Heart right ventricle (tissue), 16 donors: ENCODE results near the gene CADM1. TPM values are rescaled to one million over a fixed set of nuclear protein-coding genes. Genes with fewer than 3 reads are reported as not detected.

Experiments used
- ATAC-seq, 8 donors: fragments of 200-7000 bp; cut with Tn5 transposase; one replicate each; pipeline ENCODE4 v1.9.1; 2020; ENCODE audit warnings: mild to moderate bottlenecking in 8 of 8, moderate library complexity in 8 of 8, moderate number of reproducible peaks in 1 of 8
- DNase-seq, 2 donors: peaks; one replicate each; pipeline ENCODE4 v3.0.0-alpha.2; 2020
- H3K27ac ChIP-seq, 10 donors: fragments of 200-600 bp; sonication (generic) in 2 of 10; one replicate each; pipeline versions ENCODE4 v1.5.0 to v1.8.0; 2020 to 2022; ENCODE audit warnings: mild to moderate bottlenecking in 3 of 10
- H3K27me3 ChIP-seq, 7 donors: fragments of 200-600 bp; one replicate each; pipeline ENCODE4 v1.8.0; 2021 to 2022; ENCODE audit warnings: mild to moderate bottlenecking in 2 of 7
- H3K36me3 ChIP-seq, 9 donors: fragments of 200-600 bp; sonication (generic) in 1 of 9; one replicate each; pipeline versions ENCODE4 v1.5.0 to v1.8.0; 2020 to 2022; ENCODE audit warnings: mild to moderate bottlenecking in 2 of 9
- H3K4me1 ChIP-seq, 9 donors: fragments of 200-600 bp; sonication (generic) in 1 of 9; one replicate each; pipeline versions ENCODE4 v1.5.0 to v1.8.0; 2020 to 2022; ENCODE audit warnings: mild to moderate bottlenecking in 4 of 9
- H3K4me3 ChIP-seq, 10 donors: fragments of 200-600 bp; sonication (generic) in 2 of 10; one replicate each; pipeline versions ENCODE4 v1.5.0 to v1.8.0; 2020 to 2022; ENCODE audit warnings: mild to moderate bottlenecking in 7 of 10, moderate library complexity in 2 of 10
- H3K9me3 ChIP-seq, 11 donors: fragments of 200-600 bp in 10 of 11; sonication (generic) in 2 of 11; one replicate each; pipeline versions ENCODE4 v1.5.0 to v1.8.0; 2013 to 2022; ENCODE audit warnings: mild to moderate bottlenecking in 2 of 11, control low read depth in 1 of 11, moderate library complexity in 1 of 11
- WGBS, 2 donors: extraction: QIAGEN DNeasy Blood & Tissue Kit; methylation state at CpG; one replicate each; pipeline ENCODE4 v1.1.7; 2013; ENCODE audit warnings: inconsistent platforms in 1 of 2; 5-methylcytosine and 5-hydroxymethylcytosine counted together
- intact Hi-C, 10 donors: fragments of 100-400 bp; cut with DNase I; formaldehyde crosslinking; loops; one replicate each; pipeline versions ENCODE4 v1.11.1 to v1.14.2; 2022
- polyA plus RNA-seq, 2 donors: library from polyadenylated mRNA; stranded (reverse); fragments of 200-250 nt; gene quantifications; one replicate each; pipeline ENCODE4 v1.2.3, GENCODE V29; 2013
- total RNA-seq, 10 donors: library from RNA; stranded (reverse); fragmentation: NEBNext Ultra II Directional in 3 of 10; extraction: Animal tissue kit (Norgen Biotek cat#: 25700) in 3 of 10; gene quantifications; one replicate each; pipeline versions ENCODE4 v1.2.1 to v1.2.4, GENCODE V29; 2021 to 2023
- TF ChIP-seq, protein P1 (sequence below), 9 donors: fragments of 200-600 bp; sonication (generic) in 2 of 9; IDR thresholded peaks; one replicate each; pipeline versions ENCODE4 v1.5.0 to v1.8.0; 2021 to 2022; ENCODE audit warnings: antibody characterized with exemption in 9 of 9, mild to moderate bottlenecking in 5 of 9, moderate library complexity in 1 of 9
- donor health status: Arrhythmogenic right ventricular cardiomyopathy.
- donor health status: ischemic (EF 13 %, LVEDD 7.1; RV severe dilation, severe dysfunction).
- donor health status: healthy with polysubstance abuse.
- donor health status: DM: no; HTN: yes; CAD: no.
- donor health status: DM: no; HTN: no; CAD: no.
- donor health status: ischemic (EF 25% LVEDD 6.9; RV normal size, moderate dysfunction).
- donor health status: ischemic (EF 25% LVEDD 5.7; RV mildly dilated, moderate dysfunction).
- donor health status: healthy.
- donor health status: DM: yes; HTN: yes; CAD: no.
- donor health status: Ischemic cardiomyopathy.
- donor health status: ischemic (EF 35%, LVEDD 5.7; RV mildly dilated, moderate dysfunction).
- donor health status: nonischemic (EF 11% LVEDD 7.7; RV severe dilation, severe dysfunction).
- donor health status: DM: yes; HTN: yes; CAD: no.
- donor health status: PGD.
- donor health status: ischemic (EF 29% LVEDD 5.4; RV normal size, mild dysfunction).
- donor health status: nonischemic (EF 23%, LVEDD 6.1; RV moderate dilation, normal function).

Gene CADM1
- total and polyA plus RNA-seq, 12 donors = 10.2 to 83.0 (median 41.4) TPM

DNA sequence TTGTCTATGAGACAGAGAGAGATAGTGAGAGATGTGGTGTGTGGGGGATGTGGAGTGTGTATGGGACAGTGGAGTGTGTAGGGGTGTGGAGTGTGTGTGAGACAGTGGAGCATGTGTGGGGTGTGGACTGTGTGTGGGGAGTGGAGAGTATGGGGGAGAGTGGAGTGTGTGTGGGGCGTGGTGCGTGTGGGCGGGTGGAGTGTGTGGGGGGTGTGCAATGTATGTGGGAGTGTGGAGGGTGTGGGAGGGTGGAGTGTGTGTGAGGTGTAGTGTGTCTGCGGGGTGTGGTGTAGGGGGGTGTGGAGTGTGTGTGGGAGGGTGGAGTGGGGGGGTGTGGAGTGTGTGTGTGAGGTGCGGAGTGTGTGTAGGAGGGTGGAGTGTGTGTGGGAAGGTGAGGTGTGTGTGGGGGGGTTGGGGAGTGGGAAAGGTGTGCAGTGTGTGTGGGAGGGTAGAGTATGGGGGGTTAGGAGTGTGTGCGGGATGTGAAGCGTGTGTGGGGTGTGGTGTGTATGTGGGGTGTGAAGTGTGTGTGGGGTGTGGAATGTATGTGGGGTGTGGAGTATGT lies 356.9 kb downstream of the CADM1 start:
- intact Hi-C loops = no loop called here
- WGBS, 2 donors = 94 to 95% methylated on average over 7 of the region's 7 CpGs
- H3K4me3 ChIP-seq = no peak overlapping the region
- H3K27ac ChIP-seq = no peak overlapping the region
- TF ChIP-seq, protein P1, sequence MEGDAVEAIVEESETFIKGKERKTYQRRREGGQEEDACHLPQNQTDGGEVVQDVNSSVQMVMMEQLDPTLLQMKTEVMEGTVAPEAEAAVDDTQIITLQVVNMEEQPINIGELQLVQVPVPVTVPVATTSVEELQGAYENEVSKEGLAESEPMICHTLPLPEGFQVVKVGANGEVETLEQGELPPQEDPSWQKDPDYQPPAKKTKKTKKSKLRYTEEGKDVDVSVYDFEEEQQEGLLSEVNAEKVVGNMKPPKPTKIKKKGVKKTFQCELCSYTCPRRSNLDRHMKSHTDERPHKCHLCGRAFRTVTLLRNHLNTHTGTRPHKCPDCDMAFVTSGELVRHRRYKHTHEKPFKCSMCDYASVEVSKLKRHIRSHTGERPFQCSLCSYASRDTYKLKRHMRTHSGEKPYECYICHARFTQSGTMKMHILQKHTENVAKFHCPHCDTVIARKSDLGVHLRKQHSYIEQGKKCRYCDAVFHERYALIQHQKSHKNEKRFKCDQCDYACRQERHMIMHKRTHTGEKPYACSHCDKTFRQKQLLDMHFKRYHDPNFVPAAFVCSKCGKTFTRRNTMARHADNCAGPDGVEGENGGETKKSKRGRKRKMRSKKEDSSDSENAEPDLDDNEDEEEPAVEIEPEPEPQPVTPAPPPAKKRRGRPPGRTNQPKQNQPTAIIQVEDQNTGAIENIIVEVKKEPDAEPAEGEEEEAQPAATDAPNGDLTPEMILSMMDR (IDR thresholded peaks at IDR 0.05) = no peak
- H3K36me3 ChIP-seq = no peaks in the 10 kb centered on the region
- H3K27me3 ChIP-seq = peaks cover 0 to 6% (median 0%) of the 10 kb centered on the region in 7 donors
- ATAC-seq (no peak), DNase-seq (no peak)
- H3K4me1 ChIP-seq = no peaks in the 10 kb centered on the region
- no peaks in the 10 kb centered on the region for H3K9me3 ChIP-seq

DNA sequence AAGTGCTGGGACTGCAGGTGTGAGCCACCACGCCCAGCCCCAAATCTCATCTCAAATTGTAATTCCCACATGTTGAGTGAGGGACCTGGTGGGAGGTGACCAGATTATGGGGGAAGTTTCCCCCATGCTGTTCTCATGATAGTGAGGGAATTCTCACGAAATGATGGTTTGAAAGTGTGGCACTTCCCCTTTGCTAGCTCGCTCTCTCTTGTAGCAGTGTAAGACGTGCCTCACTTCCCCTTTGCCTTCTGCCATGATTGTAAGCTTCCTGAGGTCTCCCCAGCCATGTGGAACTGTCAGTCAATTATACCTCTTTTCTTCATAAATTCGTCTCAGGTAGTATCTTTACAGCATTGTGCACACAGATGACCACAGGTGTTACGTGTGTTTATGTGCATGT lies 357.8 kb downstream of the CADM1 start:
- Histone ChIP-seq H3K4me1 (no peaks in the 10 kb centered on the region), H3K4me3 (no peak overlapping the region), H3K27me3 (peaks cover 0 to 6% (median 0%) of the 10 kb centered on the region in 7 donors), H3K27ac (no peak overlapping the region), H3K36me3 (no peaks in the 10 kb centered on the region), H3K9me3 (no peaks in the 10 kb centered on the region)
- 76 to 83% methylated on average over 6 of the region's 6 CpGs for WGBS, 2 donors
- ATAC-seq = no peak
- DNase-seq = no peak
- intact Hi-C loops = no loop called here
- TF ChIP-seq, protein P1 (IDR thresholded peaks at IDR 0.05) = no peak

DNA sequence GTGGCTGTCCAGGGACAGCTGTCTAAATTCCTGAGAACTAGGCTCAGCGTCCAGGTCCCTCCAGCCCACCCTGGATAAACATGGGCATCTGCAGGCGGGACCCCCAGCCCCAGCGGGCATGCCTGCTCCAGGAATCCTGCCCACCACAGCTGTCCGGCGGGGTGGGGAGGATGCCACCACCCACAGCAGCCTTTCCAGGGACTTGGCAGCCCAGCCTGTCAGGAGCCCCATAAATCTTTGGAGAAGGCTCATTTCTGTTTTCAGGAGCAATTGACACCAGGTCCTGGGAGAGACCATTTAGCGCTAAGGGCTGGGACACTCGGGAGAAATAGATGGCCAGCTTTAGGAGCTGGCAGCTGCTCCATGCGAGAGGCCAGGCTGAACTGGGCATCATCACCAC lies 358.9 kb downstream of the CADM1 start:
- TF ChIP-seq, protein P1 (IDR thresholded peaks at IDR 0.05) = no peak
- ATAC-seq (no peak), DNase-seq (no peak)
- peaks cover 0 to 6% (median 0%) of the 10 kb centered on the region in 7 donors for H3K27me3 ChIP-seq
- intact Hi-C loops = no loop called here
- no peak overlapping the region for H3K27ac ChIP-seq
- H3K4me1 ChIP-seq = no peaks in the 10 kb centered on the region
- no peaks in the 10 kb centered on the region for H3K36me3 ChIP-seq
- no peak overlapping the region for H3K4me3 ChIP-seq
- no peaks in the 10 kb centered on the region for H3K9me3 ChIP-seq
- 83 to 85% methylated on average over 8 of the region's 8 CpGs for WGBS, 2 donors

DNA sequence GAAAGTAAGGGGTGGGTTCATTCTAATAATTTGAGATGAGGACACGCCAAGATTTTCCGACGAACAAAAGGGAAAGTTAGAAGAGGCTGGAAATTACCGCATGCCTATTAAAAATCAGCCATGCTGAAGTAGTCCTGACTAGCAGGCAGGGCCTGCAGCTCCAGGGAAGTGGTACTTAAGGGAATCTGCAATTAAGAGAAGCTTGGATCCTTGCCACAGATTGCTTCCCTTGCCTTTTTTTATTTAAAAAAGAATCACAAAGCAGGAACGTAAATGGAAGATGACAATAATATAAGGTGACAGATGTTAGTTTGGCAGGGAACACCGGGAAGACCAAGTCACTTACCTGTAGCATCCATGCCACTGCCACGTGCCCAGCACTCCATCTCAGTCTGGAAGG lies 359.3 kb downstream of the CADM1 start:
- no peak for ATAC-seq
- H3K36me3 ChIP-seq = no peaks in the 10 kb centered on the region
- no peak overlapping the region for H3K4me3 ChIP-seq
- TF ChIP-seq, protein P1 (IDR thresholded peaks at IDR 0.05) = no peak
- H3K27me3 ChIP-seq = peaks cover 0 to 6% (median 0%) of the 10 kb centered on the region in 7 donors
- H3K27ac ChIP-seq = no peak overlapping the region
- DNase-seq = no peak
- no peaks in the 10 kb centered on the region for H3K9me3 ChIP-seq
- no peaks in the 10 kb centered on the region for H3K4me1 ChIP-seq
- intact Hi-C loops = no loop called here
- 79 to 82% methylated on average over 7 of the region's 7 CpGs for WGBS, 2 donors
